WTC11 (cell line): ENCODE measurements around the gene HECW1.

Experiments used
- CTCF ChIP-seq: fragments of 200-600 bp; IDR thresholded peaks from 2 replicates; pipeline ENCODE4 v1.8.0; 2022; ENCODE audit warnings: antibody characterized with exemption
- FOXJ3 ChIP-seq: sonication (generic); formaldehyde crosslinking; IDR thresholded peaks from 2 replicates; pipeline ENCODE4 v1.9.0; 2021; ENCODE audit warnings: missing genetic modification reagents, mild to moderate bottlenecking, borderline replicate concordance
- MXD4 ChIP-seq: fragments of 250-450 bp; sonication (Bioruptor Pico); IDR thresholded peaks from 2 replicates; pipeline ENCODE4 v1.8.0; 2021; ENCODE audit warnings: mild to moderate bottlenecking, moderate library complexity, borderline replicate concordance
- TEAD4 ChIP-seq: sonication (generic); formaldehyde crosslinking; IDR thresholded peaks from 2 replicates; pipeline ENCODE4 v1.8.0; 2022; ENCODE audit warnings: mild to moderate bottlenecking, missing genetic modification reagents

DNA sequence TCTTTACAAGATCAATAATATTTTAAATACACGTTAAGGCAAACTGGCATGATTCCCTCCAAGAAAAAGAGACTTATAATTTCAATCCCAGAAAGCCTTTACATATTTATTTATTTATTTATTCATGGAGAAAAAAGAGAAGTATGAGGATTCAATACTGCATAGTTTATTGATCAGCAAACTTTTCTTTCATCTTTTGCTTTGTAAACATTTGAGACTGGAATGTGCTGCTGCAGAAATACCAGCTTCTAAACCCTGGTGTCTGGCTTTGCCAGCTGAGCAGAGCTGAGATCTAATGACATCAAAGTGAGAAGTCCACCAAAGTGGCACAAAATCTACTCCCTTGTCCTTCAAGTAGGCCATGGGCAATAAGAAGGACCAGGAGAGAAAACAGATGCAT lies 376.8 kb downstream of the HECW1 start:
- TF ChIP-seq CTCF (no peak), TEAD4 (CRISPR knock-in tag) (no peak), FOXJ3 (no peak), MXD4 (no peak)
